Measurements from ENCODE around the gene MAGI2.
A peak's percentile ranks its signal among the peaks of the same experiment; 100 is the strongest.

GRCh38 chr7:79245623-79246249 is 207.7 kb downstream of the MAGI2 start:
- TF ChIP-seq POLR2A (IDR thresholded peaks at IDR 0.05): no peak
- TF ChIP-seq, protein P1, sequence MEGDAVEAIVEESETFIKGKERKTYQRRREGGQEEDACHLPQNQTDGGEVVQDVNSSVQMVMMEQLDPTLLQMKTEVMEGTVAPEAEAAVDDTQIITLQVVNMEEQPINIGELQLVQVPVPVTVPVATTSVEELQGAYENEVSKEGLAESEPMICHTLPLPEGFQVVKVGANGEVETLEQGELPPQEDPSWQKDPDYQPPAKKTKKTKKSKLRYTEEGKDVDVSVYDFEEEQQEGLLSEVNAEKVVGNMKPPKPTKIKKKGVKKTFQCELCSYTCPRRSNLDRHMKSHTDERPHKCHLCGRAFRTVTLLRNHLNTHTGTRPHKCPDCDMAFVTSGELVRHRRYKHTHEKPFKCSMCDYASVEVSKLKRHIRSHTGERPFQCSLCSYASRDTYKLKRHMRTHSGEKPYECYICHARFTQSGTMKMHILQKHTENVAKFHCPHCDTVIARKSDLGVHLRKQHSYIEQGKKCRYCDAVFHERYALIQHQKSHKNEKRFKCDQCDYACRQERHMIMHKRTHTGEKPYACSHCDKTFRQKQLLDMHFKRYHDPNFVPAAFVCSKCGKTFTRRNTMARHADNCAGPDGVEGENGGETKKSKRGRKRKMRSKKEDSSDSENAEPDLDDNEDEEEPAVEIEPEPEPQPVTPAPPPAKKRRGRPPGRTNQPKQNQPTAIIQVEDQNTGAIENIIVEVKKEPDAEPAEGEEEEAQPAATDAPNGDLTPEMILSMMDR (IDR thresholded peaks at IDR 0.05): peak in 2 of 4 donors; percentile 15 to 33
